ENCODE results near the gene MN1.

GRCh38 chr22:27791859-27792241 is 9.7 kb downstream of the MN1 start:
- TF ChIP-seq, protein P1, sequence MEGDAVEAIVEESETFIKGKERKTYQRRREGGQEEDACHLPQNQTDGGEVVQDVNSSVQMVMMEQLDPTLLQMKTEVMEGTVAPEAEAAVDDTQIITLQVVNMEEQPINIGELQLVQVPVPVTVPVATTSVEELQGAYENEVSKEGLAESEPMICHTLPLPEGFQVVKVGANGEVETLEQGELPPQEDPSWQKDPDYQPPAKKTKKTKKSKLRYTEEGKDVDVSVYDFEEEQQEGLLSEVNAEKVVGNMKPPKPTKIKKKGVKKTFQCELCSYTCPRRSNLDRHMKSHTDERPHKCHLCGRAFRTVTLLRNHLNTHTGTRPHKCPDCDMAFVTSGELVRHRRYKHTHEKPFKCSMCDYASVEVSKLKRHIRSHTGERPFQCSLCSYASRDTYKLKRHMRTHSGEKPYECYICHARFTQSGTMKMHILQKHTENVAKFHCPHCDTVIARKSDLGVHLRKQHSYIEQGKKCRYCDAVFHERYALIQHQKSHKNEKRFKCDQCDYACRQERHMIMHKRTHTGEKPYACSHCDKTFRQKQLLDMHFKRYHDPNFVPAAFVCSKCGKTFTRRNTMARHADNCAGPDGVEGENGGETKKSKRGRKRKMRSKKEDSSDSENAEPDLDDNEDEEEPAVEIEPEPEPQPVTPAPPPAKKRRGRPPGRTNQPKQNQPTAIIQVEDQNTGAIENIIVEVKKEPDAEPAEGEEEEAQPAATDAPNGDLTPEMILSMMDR (IDR thresholded peaks at IDR 0.05; ENCODE audit: low read depth, low read length, poor library complexity, severe bottlenecking), result no peak
- TF ChIP-seq EZH2phosphoT487 (IDR thresholded peaks at IDR 0.05; ENCODE audit: borderline replicate concordance, low read length), result no peak

Measured in DOHH2 (cell line).